HL-60 (cell line): ENCODE results near the gene PTPMT1.

Experiments
- CTCF ChIP-seq: IDR thresholded peaks from one replicate; pipeline ENCODE4 v1.5.1; 2011; ENCODE audit warnings: low read length, control low read depth, inconsistent platforms; ENCODE audit not compliant: insufficient read depth
- GABPA ChIP-seq: IDR thresholded peaks from 2 replicates; pipeline ENCODE4 v1.6.1; 2012; ENCODE audit warnings: low read depth
- REST ChIP-seq: IDR thresholded peaks from 2 replicates; pipeline ENCODE4 v1.6.1; 2012; ENCODE audit warnings: low read depth; ENCODE audit not compliant: insufficient replicate concordance

- TF ChIP-seq CTCF (no peak), REST (no peak), GABPA (no peak)
Measured at GRCh38 chr11:47591764-47592163, 26.4 kb downstream of the PTPMT1 start.
